Tibial nerve (tissue), 4 donors: ENCODE measurements around the gene KCNRG. TPM values are rescaled to one million over a fixed set of nuclear protein-coding genes. Genes with fewer than 3 reads are reported as not detected.

Source experiments
- DNase-seq, 2 donors: peaks; one replicate each; pipeline ENCODE4 v3.0.0-alpha.2; 2019; ENCODE audit warnings: low spot score in 2 of 2
- H3K27ac ChIP-seq, 4 donors: fragments of 200-600 bp; sonication (generic) in 3 of 4; one replicate each; pipeline ENCODE4 v1.5.1; 2017 to 2019; ENCODE audit warnings: mild to moderate bottlenecking in 1 of 4
- H3K27me3 ChIP-seq, 2 donors: fragments of 200-600 bp; sonication (generic) in 1 of 2; one replicate each; pipeline versions ENCODE4 v1.5.1 to v1.6.0; 2017 to 2019
- H3K36me3 ChIP-seq, 3 donors: fragments of 200-600 bp; sonication (generic); one replicate each; pipeline ENCODE4 v1.5.1; 2018 to 2019
- H3K4me1 ChIP-seq, 4 donors: fragments of 200-600 bp; sonication (generic) in 3 of 4; one replicate each; pipeline ENCODE4 v1.5.1; 2017 to 2019
- H3K4me3 ChIP-seq, 4 donors: fragments of 200-600 bp; sonication (generic) in 3 of 4; one replicate each; pipeline ENCODE4 v1.5.1; 2017 to 2019; ENCODE audit warnings: mild to moderate bottlenecking in 1 of 4, moderate library complexity in 1 of 4
- H3K9me3 ChIP-seq, 4 donors: fragments of 200-600 bp; sonication (generic) in 3 of 4; one replicate each; pipeline ENCODE4 v1.5.1; 2017 to 2019
- EP300 ChIP-seq, 2 donors: sonication (generic); formaldehyde crosslinking; IDR thresholded peaks; one replicate each; pipeline ENCODE4 v1.6.1; 2017; ENCODE audit warnings: antibody characterized with exemption in 2 of 2, mild to moderate bottlenecking in 1 of 2
- POLR2A ChIP-seq, 2 donors: fragments of 450-650 bp; IDR thresholded peaks; one replicate each; pipeline ENCODE4 v1.6.1; 2017; ENCODE audit warnings: antibody characterized with exemption in 2 of 2, mild to moderate bottlenecking in 2 of 2, moderate library complexity in 2 of 2
- WGBS, 2 donors: methylation state at CpG; one replicate each; pipeline ENCODE4 v1.1.5; 2018; 5-methylcytosine and 5-hydroxymethylcytosine counted together
- total RNA-seq, 4 donors: library from RNA; depleted of rRNA; stranded (reverse); fragments of >200 nt; gene quantifications; one replicate each; pipeline ENCODE4 v1.1.0, GENCODE V29; 2016
- TF ChIP-seq, protein P1 (sequence below), 5 experiments: fragments of 200-600 bp in 3 of 5; fragments of 450-650 bp in 2 of 5; sonication (generic) in 3 of 5; IDR thresholded peaks; one replicate each; pipeline ENCODE4 v1.5.1; 2016 to 2019; ENCODE audit warnings: antibody characterized with exemption in 5 of 5, mild to moderate bottlenecking in 3 of 5, moderate library complexity in 2 of 5

KCNRG gene
- total RNA-seq, 4 donors from 2014 or later, result 0.60 to 2.4 (median 1.6) TPM

DNA sequence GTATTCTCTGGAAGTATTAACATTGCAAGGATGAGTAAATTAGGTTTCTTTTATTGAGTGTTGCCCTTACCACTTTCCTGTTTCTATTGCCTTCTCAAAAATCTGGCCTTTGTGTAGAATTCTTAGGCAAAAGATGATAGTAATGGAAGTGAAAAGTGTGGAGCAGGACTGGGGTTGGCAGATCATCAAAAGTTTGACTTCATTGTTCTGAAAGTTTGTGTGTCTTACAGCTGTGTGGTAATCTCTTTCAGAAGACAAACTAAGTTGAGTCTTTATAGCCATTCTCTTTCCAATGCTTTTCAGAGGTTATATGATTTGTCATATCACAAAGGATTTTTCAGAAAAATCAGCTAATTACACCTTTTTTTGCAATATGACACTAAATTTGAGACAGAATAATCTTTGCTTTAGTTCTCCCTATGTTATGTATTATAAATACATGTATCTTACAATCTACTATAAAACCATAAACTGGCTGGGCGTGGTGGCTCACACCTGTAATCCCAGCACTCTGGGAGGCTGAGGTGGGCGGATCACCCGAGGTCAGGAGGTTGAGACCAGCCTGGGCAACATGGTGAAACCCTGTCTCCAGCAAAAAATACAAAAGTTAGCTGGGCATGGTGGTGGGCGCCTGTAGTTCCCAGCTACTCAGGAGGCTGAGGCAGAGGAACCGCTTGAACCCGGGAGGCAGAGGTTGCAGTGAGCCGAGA is 8.7 kb upstream of the KCNRG start:
- Histone ChIP-seq H3K9me3 (no peaks in the 10 kb centered on the region), H3K27me3 (no peaks in the 10 kb centered on the region), H3K27ac (no peak overlapping the region), H3K36me3 (peaks cover 0 to 64% (median 9%) of the 10 kb centered on the region in 3 donors), H3K4me1 (peaks cover 0 to 42% (median 18%) of the 10 kb centered on the region in 4 donors), H3K4me3 (no peak overlapping the region)
- 94 to 99% methylated on average over 7 of the region's 7 CpGs for WGBS, 2 donors
- DNase-seq, result no peak
- TF ChIP-seq EP300 (IDR thresholded peaks at IDR 0.05) (no peak), POLR2A (IDR thresholded peaks at IDR 0.05) (no peak)
- TF ChIP-seq, protein P1, sequence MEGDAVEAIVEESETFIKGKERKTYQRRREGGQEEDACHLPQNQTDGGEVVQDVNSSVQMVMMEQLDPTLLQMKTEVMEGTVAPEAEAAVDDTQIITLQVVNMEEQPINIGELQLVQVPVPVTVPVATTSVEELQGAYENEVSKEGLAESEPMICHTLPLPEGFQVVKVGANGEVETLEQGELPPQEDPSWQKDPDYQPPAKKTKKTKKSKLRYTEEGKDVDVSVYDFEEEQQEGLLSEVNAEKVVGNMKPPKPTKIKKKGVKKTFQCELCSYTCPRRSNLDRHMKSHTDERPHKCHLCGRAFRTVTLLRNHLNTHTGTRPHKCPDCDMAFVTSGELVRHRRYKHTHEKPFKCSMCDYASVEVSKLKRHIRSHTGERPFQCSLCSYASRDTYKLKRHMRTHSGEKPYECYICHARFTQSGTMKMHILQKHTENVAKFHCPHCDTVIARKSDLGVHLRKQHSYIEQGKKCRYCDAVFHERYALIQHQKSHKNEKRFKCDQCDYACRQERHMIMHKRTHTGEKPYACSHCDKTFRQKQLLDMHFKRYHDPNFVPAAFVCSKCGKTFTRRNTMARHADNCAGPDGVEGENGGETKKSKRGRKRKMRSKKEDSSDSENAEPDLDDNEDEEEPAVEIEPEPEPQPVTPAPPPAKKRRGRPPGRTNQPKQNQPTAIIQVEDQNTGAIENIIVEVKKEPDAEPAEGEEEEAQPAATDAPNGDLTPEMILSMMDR (IDR thresholded peaks at IDR 0.05), result no peak

DNA sequence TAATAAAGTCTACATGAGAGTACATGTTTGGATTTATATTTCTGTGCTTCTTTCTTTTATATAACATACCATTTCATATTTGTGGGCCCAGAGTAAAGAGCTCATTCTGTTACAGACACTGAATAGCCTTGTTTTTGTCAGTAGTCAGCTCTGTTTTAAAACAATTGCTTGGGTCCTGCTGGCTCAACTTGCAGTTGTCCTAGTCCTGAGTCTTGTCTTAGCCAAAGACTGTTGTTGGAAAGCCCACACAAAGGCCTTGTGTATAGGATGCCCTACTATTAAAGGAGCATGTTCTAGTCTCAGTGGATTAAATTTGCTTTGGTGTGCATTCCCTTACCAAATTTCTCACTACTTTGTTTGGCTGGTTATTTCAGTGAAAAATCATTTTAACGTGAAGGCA is 3.8 kb upstream of the KCNRG start:
- Histone ChIP-seq H3K36me3 (peaks cover 0 to 64% (median 0%) of the 10 kb centered on the region in 3 donors), H3K9me3 (no peaks in the 10 kb centered on the region), H3K27me3 (no peaks in the 10 kb centered on the region), H3K27ac (peak overlapping the region in 1 of 4 donors; percentile 57), H3K4me1 (peaks cover 0 to 40% (median 8%) of the 10 kb centered on the region in 4 donors), H3K4me3 (no peak overlapping the region)
- 59 to 63% methylated on average over 1 of the region's 1 CpG for WGBS, 2 donors
- no peak for DNase-seq
- TF ChIP-seq EP300 (IDR thresholded peaks at IDR 0.05), result no peak
- TF ChIP-seq, protein P1 (IDR thresholded peaks at IDR 0.05), result no peak
- no peak for TF ChIP-seq POLR2A (IDR thresholded peaks at IDR 0.05)

DNA sequence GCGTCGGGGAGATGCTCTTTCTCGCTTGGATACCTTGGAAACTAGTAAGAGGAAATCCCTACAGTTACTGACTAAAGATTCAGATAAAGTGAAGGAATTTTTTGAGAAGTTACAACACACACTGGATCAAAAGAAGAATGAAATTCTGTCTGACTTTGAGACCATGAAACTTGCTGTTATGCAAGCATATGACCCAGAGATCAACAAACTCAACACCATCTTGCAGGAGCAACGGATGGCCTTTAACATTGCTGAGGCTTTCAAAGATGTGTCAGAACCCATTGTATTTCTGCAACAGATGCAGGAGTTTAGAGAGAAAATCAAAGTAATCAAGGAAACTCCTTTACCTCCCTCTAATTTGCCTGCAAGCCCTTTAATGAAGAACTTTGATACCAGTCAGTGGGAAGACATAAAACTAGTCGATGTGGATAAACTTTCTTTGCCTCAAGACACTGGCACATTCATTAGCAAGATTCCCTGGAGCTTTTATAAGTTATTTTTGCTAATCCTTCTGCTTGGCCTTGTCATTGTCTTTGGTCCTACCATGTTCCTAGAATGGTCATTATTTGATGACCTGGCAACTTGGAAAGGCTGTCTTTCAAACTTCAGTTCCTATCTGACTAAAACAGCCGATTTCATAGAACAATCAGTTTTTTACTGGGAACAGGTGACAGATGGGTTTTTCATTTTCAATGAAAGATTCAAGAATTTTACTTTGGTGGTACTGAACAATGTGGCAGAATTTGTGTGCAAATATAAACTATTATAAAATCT is 2.7 kb upstream of the KCNRG start:
- TF ChIP-seq EP300 (IDR thresholded peaks at IDR 0.05) (peak in 1 of 2 donors; percentile 6), POLR2A (IDR thresholded peaks at IDR 0.05) (no peak)
- TF ChIP-seq, protein P1 (IDR thresholded peaks at IDR 0.05), result no peak
- Histone ChIP-seq H3K9me3 (no peaks in the 10 kb centered on the region), H3K36me3 (peaks cover 0 to 53% (median 0%) of the 10 kb centered on the region in 3 donors), H3K4me1 (peaks cover 0 to 47% (median 11%) of the 10 kb centered on the region in 4 donors), H3K27me3 (no peaks in the 10 kb centered on the region), H3K4me3 (no peak overlapping the region), H3K27ac (peak overlapping the region in 1 of 4 donors; percentile 57)
- DNase-seq, result no peak
- 87 to 88% methylated on average over 6 of the region's 6 CpGs for WGBS, 2 donors

DNA sequence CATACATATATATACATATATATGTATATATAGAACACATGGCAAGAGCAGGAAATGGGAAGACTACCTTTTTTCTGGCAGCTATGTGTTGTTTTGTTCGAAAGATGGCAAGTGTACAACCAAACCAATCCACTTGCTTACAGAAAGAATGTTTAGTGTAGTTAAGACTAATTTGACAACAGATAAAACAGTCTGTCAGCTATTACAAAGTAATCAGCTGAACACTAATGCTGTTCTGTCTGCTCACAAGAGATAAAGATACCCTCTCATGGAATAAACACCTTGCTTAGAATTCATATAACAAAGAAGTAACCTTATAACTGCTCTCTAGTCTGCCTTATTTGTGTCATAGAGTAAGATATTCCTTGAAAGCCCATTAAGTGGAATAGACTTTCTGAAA is 858 bp upstream of the KCNRG start:
- no peak overlapping the region for H3K4me3 ChIP-seq
- no peak for DNase-seq
- H3K27me3 ChIP-seq, result no peaks in the 10 kb centered on the region
- H3K9me3 ChIP-seq, result no peaks in the 10 kb centered on the region
- no peak overlapping the region for H3K27ac ChIP-seq
- no peak for TF ChIP-seq POLR2A (IDR thresholded peaks at IDR 0.05)
- TF ChIP-seq, protein P1 (IDR thresholded peaks at IDR 0.05), result no peak
- 78 to 100% methylated on average over 1 of the region's 1 CpG for WGBS, 2 donors
- H3K4me1 ChIP-seq, result peaks cover 0 to 56% (median 13%) of the 10 kb centered on the region in 4 donors
- H3K36me3 ChIP-seq, result peaks cover 0 to 50% (median 0%) of the 10 kb centered on the region in 3 donors

DNA sequence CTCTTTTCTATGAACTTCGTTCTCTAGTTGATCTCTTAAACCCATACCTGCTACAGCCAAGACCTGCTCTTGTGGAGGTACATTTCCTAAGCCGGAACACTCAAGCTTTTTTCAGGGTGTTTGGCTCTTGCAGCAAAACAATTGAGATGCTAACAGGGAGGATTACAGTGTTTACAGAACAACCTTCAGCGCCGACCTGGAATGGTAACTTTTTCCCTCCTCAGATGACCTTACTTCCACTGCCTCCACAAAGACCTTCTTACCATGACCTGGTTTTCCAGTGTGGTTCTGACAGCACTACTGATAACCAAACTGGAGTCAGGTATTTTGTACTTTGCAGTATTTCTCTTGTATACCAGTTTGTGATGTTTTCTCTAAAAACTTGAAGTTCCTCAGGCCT is 506 bp downstream of the KCNRG start:
- Histone ChIP-seq H3K36me3 (peaks cover 0 to 51% (median 0%) of the 10 kb centered on the region in 3 donors), H3K27me3 (no peaks in the 10 kb centered on the region), H3K4me1 (peaks cover 0 to 56% (median 13%) of the 10 kb centered on the region in 4 donors), H3K27ac (peak overlapping the region in 1 of 4 donors; percentile 2), H3K9me3 (no peaks in the 10 kb centered on the region), H3K4me3 (no peak overlapping the region)
- DNase-seq, result no peak
- TF ChIP-seq POLR2A (IDR thresholded peaks at IDR 0.05), result no peak
- TF ChIP-seq, protein P1 (IDR thresholded peaks at IDR 0.05), result no peak
- no peak for TF ChIP-seq EP300 (IDR thresholded peaks at IDR 0.05)
- WGBS, 2 donors, result 66 to 78% methylated on average over 4 of the region's 4 CpGs
